IPS-18a (cell line): ENCODE measurements around the gene PIK3C2G.

Experiments used
- H3K27ac ChIP-seq: one replicate; pipeline ENCODE4 v1.5.1; 2013; ENCODE audit warnings: low read length
- H3K27me3 ChIP-seq: one replicate; pipeline ENCODE4 v1.6.1; 2013; ENCODE audit warnings: mild to moderate bottlenecking, low read length; ENCODE audit not compliant: control insufficient read depth, insufficient read depth
- H3K36me3 ChIP-seq: one replicate; pipeline ENCODE4 v1.6.1; 2013; ENCODE audit warnings: low read depth, low read length; ENCODE audit not compliant: control insufficient read depth
- H3K4me1 ChIP-seq: one replicate; pipeline ENCODE4 v1.6.1; 2013; ENCODE audit warnings: low read depth, low read length; ENCODE audit not compliant: control insufficient read depth
- H3K4me3 ChIP-seq: one replicate; pipeline ENCODE4 v1.5.1; 2013; ENCODE audit warnings: low read length
- H3K9ac ChIP-seq: one replicate; pipeline ENCODE4 v1.6.1; 2013; ENCODE audit warnings: mild to moderate bottlenecking, low read length, moderate library complexity
- H3K9me3 ChIP-seq: one replicate; pipeline ENCODE4 v1.6.1; 2013; ENCODE audit warnings: low read depth, low read length; ENCODE audit not compliant: control insufficient read depth

PIK3C2G gene

DNA sequence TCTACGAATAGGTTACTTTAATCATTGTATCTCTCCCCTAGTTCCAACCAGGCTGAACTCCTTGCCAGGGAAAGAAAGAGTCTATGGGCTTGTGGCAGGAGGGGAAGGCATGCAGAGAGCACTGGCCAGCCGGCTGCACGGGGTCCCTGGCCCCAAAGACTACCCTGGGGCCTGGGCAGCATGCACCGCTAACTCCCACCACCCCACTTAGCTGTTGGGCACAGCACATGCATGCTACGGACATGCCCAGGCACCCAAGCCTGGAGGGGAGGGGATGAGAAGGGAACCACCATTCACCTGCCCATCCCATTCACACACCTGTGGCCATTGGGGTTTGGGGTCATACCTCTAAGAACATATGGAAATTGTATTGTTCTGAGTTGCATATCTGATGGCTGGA, 94.1 kb downstream of the PIK3C2G start:
- H3K9me3 ChIP-seq: no peaks in the 10 kb centered on the region
- H3K4me1 ChIP-seq: no peaks in the 10 kb centered on the region
- no peak overlapping the region for H3K4me3 ChIP-seq
- H3K9ac ChIP-seq: no peak overlapping the region
- H3K27ac ChIP-seq: no peak overlapping the region
- H3K27me3 ChIP-seq: no peaks in the 10 kb centered on the region
- H3K36me3 ChIP-seq: no peaks in the 10 kb centered on the region

DNA sequence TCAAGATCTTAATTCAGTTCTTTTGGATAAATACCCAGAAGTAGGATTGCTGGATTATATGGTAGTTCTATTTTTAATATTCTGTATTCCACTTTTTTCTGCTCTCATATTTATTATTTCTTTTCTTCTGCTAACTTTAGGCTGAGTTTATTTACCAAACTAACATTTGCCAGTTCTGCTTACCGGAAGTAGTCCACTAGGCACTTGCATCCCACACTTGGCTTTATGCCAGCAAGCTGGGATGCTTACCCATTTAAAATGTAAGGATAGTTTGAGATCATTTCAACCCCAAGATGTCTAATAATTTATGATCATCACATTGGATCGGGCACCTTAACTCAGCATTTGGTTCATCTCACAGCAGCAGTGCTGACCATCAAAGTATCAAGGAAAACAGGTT, 96.8 kb downstream of the PIK3C2G start:
- Histone ChIP-seq H3K4me3 (no peak overlapping the region), H3K36me3 (no peaks in the 10 kb centered on the region), H3K27me3 (no peaks in the 10 kb centered on the region), H3K9ac (no peak overlapping the region), H3K27ac (no peak overlapping the region), H3K9me3 (peaks cover 7% of the 10 kb centered on the region), H3K4me1 (peaks cover 3% of the 10 kb centered on the region)

DNA sequence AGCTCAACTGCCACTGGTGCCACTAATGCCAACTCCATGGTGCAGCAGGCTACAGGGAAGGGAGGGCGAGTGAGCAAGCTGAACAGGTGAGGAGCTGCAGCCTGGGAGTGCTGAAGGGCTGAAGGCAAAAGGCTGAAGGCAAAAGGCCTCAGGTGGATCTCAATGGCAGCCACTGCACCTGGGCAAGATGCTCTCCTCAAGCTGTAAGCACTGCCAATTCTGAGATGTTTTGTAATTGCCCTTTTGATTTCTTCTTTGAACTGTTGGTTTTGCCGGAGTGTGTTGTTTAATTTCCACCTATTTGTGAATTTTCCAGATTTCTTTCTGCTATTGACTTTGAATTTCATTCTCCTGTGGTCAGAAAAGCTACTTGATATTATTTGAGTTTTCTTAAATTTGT, 97.6 kb downstream of the PIK3C2G start:
- Histone ChIP-seq H3K9me3 (peaks cover 7% of the 10 kb centered on the region), H3K27ac (no peak overlapping the region), H3K4me1 (peaks cover 5% of the 10 kb centered on the region), H3K27me3 (no peaks in the 10 kb centered on the region), H3K36me3 (no peaks in the 10 kb centered on the region), H3K9ac (no peak overlapping the region), H3K4me3 (no peak overlapping the region)

DNA sequence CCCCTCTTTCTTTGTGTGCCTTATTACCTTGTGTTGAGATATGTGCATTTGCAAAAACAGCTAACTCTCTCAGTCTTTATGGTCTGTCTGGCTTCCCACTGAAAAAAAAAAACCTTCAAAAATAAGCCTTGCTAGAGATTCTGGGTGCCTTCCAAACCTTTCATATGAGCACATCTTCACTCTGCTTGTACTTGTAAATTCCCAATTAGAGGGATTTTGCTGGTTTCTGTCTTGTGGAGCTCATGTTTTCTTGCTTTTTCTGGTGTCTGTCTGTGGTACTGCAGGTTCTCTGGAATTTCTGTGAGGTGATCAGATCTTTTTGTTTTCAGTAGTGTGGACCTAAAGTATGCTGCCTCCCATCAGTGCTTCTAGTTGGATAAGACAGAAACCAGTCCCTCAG, 100.1 kb downstream of the PIK3C2G start:
- Histone ChIP-seq H3K9ac (no peak overlapping the region), H3K4me3 (no peak overlapping the region), H3K36me3 (no peaks in the 10 kb centered on the region), H3K4me1 (peaks cover 5% of the 10 kb centered on the region), H3K9me3 (peaks cover 7% of the 10 kb centered on the region), H3K27me3 (no peaks in the 10 kb centered on the region), H3K27ac (no peak overlapping the region)

DNA sequence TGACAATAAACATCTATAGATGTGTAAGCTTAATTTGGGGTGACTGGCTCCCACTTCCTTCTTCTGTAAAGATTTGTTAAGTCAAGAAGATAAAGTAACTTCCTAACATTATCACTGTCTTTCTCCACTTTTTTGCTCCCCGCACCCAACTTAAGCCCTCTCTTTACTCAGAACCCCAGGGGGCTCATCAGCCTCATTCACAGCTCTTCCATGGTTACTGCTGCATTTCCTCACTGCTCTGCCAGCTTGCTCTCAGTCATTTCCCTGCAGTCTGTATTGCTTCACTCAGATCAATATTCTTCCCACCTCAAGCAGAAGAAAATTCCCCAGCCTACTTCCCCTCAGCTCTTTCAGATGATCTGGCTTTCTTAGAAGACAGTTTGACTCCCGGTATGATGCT, 102.0 kb downstream of the PIK3C2G start:
- H3K4me3 ChIP-seq: no peak overlapping the region
- H3K9ac ChIP-seq: no peak overlapping the region

DNA sequence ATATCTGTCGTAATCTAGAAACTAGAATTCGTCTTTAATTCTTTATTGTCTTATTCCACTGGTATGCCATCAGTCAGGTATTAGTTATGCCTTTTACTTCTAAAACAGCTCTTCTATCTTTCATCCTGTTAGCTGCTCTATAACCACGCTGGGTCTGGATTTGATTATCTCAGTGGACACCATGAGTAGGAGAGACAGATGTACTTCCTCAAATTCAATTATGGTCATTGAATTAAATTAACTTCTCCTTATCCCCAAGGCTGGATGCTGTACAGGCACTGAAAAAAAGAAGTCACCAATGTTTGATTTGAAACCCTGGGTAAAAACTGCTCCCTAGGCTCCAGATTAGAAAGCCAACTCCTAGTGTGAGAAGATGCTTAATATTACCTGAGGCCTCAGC, 107.3 kb downstream of the PIK3C2G start:
- no peaks in the 10 kb centered on the region for H3K9me3 ChIP-seq
- no peaks in the 10 kb centered on the region for H3K4me1 ChIP-seq
- no peak overlapping the region for H3K27ac ChIP-seq
- no peak overlapping the region for H3K4me3 ChIP-seq
- H3K27me3 ChIP-seq: no peaks in the 10 kb centered on the region
- no peaks in the 10 kb centered on the region for H3K36me3 ChIP-seq
- H3K9ac ChIP-seq: no peak overlapping the region

More for the DNA sequence above, 102.0 kb downstream of the PIK3C2G start:
- Histone ChIP-seq H3K4me1 (peaks cover 5% of the 10 kb centered on the region), H3K9me3 (peaks cover 7% of the 10 kb centered on the region), H3K27ac (no peak overlapping the region), H3K27me3 (no peaks in the 10 kb centered on the region), H3K36me3 (no peaks in the 10 kb centered on the region)

DNA sequence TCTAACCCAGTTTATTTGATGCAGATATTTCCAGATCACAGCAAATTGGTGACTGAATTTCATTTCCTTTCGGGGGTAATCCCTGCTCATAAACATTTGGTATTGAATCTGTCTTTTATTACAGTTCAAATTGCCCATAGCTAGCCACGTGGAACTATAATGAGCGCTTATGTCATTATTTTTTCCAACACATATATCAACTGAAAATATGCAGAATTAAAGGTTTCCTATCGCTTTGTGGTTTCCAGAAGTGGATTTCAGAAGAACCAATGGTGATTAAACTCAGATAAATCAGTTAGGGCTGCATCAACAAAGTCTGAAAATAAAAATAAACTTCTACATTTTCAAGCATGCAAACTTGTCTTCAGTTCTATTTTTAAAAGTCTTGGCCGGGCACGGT, 111.9 kb downstream of the PIK3C2G start:
- Histone ChIP-seq H3K9ac (no peak overlapping the region), H3K4me3 (no peak overlapping the region)

DNA sequence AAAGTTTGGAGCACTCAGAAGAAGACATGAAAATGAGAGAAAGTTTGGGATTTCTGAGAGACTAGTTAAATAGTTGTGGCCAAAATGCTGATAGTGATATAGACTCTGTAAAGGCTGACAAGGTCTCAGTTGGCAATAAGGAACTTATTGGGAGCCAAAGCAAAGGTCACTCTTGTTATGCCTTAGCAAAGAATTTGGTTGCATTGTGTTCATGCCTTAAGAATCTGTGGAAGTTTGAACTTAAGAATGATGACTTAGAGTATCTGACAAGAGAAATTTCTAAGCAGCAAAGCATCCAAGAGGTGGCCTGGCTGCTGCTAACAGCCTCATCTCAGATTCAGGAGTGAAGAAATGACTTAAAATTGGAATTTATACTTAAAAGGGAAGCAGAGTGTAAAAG, 113.8 kb downstream of the PIK3C2G start:
- Histone ChIP-seq H3K4me3 (no peak overlapping the region), H3K4me1 (no peaks in the 10 kb centered on the region), H3K36me3 (no peaks in the 10 kb centered on the region), H3K27ac (no peak overlapping the region), H3K9ac (no peak overlapping the region), H3K9me3 (no peaks in the 10 kb centered on the region), H3K27me3 (no peaks in the 10 kb centered on the region)

More for the DNA sequence above, 111.9 kb downstream of the PIK3C2G start:
- Histone ChIP-seq H3K27ac (no peak overlapping the region), H3K36me3 (no peaks in the 10 kb centered on the region), H3K27me3 (no peaks in the 10 kb centered on the region), H3K9me3 (no peaks in the 10 kb centered on the region), H3K4me1 (no peaks in the 10 kb centered on the region)

DNA sequence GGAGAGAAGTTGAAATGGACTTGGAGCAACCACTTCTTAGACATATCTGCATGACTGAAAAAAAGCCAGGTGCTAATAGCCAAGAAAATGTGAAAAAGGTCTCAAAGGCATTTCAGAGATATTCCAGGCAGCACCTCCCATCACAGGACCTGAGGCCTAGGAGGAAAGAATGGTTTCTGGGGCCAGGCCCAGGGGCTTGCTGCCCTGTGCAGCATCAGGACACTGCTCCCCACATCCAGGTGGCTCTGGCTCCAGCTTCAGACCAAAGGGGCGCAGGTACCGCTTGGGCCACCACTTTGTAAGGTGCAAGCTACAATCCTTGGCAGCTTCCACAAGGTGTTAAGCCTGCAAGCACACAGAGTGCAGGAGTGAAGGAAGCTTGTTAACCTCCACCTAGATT, 114.3 kb downstream of the PIK3C2G start:
- H3K9me3 ChIP-seq: no peaks in the 10 kb centered on the region
- H3K4me3 ChIP-seq: no peak overlapping the region
- no peaks in the 10 kb centered on the region for H3K36me3 ChIP-seq
- H3K27ac ChIP-seq: no peak overlapping the region
- no peak overlapping the region for H3K9ac ChIP-seq
- H3K4me1 ChIP-seq: no peaks in the 10 kb centered on the region
- no peaks in the 10 kb centered on the region for H3K27me3 ChIP-seq

DNA sequence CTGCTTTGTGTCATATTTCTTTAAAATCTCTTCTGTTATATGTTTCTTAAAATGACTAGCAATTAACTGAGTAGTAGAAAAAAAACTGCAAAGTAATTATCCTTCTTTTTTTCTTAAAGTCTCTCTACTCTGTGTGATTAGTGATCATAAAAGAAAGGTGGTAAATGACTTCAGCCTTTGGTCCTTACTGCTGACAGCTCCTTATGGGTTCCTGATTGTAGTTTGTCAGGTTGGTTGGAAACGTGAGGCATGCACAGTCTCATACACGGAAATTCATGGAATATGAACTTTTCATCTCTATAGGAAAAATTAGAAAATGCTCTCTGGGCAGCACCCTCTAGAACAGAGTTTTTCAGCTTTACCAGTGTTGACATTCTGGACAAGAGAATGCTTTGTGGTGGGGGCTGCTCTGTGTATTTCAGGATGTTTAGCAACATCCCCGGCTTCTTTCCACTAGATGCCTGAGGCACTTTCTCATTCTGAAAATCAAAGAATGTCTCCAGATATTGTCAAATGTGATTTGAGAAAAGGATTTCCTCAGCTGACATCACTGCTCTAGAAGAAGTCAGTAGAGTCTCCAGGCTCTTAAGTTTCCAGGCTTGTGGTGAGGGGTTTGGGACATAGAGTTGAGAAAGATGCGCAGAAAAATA, 121.0 kb downstream of the PIK3C2G start:
- H3K9ac ChIP-seq: no peak overlapping the region
- H3K4me3 ChIP-seq: no peak overlapping the region
- peaks cover 5% of the 10 kb centered on the region for H3K4me1 ChIP-seq
- H3K9me3 ChIP-seq: no peaks in the 10 kb centered on the region
- H3K27me3 ChIP-seq: no peaks in the 10 kb centered on the region
- H3K36me3 ChIP-seq: no peaks in the 10 kb centered on the region
- H3K27ac ChIP-seq: no peak overlapping the region

DNA sequence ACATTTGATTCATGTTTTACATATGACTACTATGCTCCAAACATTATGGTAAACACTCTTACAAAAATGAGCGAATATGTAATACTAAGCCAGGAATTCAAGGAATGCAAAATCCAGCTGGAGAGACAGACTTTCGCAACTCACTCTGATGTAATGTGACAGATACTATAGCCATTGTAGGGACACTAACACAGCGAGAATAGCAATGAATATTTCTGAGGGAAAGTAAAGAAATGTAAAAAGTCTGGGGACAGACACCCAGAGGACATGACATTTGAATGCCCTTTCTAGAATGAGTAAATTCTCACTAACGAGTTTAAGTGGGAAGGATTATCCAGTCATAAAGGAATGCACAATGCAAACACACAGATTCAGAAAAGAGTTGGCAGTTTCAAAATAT, 121.9 kb downstream of the PIK3C2G start:
- no peak overlapping the region for H3K9ac ChIP-seq
- peaks cover 5% of the 10 kb centered on the region for H3K4me1 ChIP-seq
- no peaks in the 10 kb centered on the region for H3K36me3 ChIP-seq
- H3K27me3 ChIP-seq: no peaks in the 10 kb centered on the region
- H3K27ac ChIP-seq: no peak overlapping the region
- no peak overlapping the region for H3K4me3 ChIP-seq
- H3K9me3 ChIP-seq: no peaks in the 10 kb centered on the region

DNA sequence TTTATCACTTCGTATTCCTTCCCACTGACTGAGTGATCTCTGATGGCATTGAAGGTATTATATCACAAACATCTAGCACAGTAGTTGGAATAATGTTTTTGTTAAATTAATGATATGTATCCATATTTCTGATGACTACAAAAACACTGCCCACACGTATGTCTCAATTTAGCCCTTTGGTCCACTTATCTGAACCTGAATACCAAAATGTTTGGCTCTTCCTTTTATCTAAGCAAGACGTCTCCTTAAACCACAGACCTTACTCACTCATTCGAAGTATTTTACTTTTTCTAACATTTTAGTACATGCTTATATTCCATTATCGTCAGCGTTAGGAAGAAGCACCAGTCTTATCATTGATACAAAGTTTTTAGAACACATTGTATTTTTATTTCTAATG, 126.4 kb downstream of the PIK3C2G start:
- Histone ChIP-seq H3K4me3 (no peak overlapping the region), H3K36me3 (no peaks in the 10 kb centered on the region), H3K27ac (no peak overlapping the region), H3K9ac (no peak overlapping the region), H3K27me3 (no peaks in the 10 kb centered on the region), H3K4me1 (peaks cover 5% of the 10 kb centered on the region), H3K9me3 (no peaks in the 10 kb centered on the region)
